ENCODE measurements around the gene NOPCHAP1.
"Not testable (repeated sequence)": the region's sequence is repeated elsewhere in the genome, so short reads cannot be mapped to it uniquely, and the experiment has no call there.

NOPCHAP1 gene

DNA sequence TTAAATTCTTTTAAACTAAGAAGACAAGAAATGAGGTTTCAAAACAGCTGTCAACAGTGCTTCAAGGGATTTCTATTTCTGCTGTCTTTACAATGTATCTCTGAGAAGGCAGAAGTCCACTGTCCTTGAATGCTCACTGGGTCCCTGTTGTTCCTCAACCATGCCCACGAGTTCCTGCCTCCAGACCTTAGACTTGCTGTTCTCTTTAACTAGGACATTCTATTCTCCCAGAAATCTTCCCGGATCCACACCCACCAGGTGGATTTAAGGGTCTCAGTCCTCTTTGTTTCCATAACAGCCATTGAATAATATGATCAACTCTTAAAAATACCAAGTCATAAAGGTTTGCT, 21.3 kb upstream of the NOPCHAP1 start:
- DNase-seq, result no peak
- no peak for ATAC-seq

- ATAC-seq, result no peak
- no peak for DNase-seq
These were observed 19.4 kb upstream of the NOPCHAP1 start for GRCh38 chr12:104966677-104967076.

GRCh38 chr12:104969343-104969742, 16.8 kb upstream of the NOPCHAP1 start:
- ATAC-seq (no peak), DNase-seq (no peak)

DNA sequence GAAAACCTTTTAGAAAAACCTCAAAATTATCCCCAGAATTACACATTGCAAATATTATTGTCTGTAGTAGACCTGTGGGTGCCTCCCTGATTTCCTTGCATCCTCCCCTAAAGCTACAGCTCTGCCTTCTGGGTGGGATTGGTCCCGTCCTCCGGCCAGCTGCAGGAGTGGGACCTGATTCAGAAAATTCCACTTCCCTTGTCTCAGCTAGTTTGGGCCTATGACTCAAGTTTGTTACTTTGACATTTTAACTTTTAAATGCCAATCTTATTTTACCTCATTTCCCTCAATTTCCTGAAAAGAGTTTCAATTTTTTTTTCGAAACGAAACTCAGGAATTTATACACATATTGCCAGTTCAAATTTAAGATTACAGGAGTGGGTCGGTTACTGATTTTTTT, 14.8 kb upstream of the NOPCHAP1 start:
- no peak for DNase-seq
- no peak for ATAC-seq

- DNase-seq (no peak), ATAC-seq (no peak)
These were observed 12.9 kb upstream of the NOPCHAP1 start for GRCh38 chr12:104973250-104973649.

GRCh38 chr12:104974626-104975290, 11.4 kb upstream of the NOPCHAP1 start:
- ATAC-seq (peak; percentile 43), DNase-seq (no peak)

- DNase-seq (no peak), ATAC-seq (no peak)
These were observed 10.4 kb upstream of the NOPCHAP1 start for GRCh38 chr12:104975587-104976343.

DNA sequence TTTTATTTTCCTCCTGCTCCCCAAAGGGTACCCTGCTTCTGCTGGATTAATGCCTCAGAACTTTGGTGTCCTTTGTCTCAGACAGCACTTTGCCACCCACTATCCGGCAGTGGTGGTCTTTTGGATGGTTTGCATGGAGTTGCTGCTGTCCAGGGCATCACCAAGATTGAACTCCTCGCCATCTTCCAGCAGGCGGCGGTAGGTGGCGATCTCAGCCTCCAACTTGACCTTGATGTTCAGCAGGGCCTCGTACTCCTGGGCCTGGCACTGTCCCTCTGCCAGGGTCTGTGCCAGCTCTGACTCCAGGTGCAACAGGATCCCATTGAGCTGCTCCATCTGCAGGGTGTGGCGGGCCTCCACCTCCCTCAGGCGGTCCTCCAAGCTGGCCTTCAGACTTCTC, 9.4 kb upstream of the NOPCHAP1 start:
- no peak for ATAC-seq

DNA sequence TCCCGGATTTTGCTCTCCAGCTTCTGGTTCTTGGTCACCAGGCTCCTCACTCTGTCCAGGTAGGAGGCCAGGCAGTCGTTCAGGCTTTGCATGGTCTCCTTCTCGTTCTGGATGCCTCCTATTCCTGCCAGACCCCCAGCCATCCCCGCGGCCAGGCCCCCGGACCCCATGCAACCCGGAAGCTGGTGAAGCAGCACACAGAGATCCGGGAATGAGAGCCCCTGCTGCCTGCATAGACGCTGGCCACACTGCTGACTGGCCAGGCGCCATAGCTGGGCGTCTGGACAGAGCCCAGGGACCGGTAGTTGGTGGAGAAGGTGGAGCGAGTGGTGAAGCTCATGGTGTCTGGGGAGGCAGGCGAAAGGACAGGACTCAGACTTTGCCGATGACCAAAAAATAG, 8.4 kb upstream of the NOPCHAP1 start:
- DNase-seq, ATAC-seq: not testable (repeated sequence)

More for the DNA sequence above, 9.4 kb upstream of the NOPCHAP1 start:
- DNase-seq, result no peak

DNA sequence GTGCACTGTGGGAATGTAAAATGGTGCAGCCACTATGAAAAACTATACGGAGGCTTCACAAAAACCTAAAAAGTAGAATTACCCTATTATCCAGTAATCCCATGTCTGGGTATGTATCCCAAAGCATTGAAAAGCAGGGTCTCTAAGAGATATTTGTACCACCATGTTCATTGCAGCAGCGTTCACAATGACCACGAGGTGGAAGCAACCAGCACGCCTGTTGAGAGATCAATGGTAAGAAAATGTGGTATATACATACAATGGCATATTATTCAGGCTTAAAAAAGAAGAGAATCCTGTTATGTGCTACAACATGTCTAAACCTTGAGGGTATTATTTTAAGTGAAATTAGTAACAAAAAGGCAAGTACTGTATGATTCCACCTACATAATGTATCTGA, 910 bp upstream of the NOPCHAP1 start:
- DNase-seq (no peak), ATAC-seq (no peak)

GRCh38 chr12:104990950-104991349, 4.8 kb downstream of the NOPCHAP1 start:
- no peak for ATAC-seq

DNA sequence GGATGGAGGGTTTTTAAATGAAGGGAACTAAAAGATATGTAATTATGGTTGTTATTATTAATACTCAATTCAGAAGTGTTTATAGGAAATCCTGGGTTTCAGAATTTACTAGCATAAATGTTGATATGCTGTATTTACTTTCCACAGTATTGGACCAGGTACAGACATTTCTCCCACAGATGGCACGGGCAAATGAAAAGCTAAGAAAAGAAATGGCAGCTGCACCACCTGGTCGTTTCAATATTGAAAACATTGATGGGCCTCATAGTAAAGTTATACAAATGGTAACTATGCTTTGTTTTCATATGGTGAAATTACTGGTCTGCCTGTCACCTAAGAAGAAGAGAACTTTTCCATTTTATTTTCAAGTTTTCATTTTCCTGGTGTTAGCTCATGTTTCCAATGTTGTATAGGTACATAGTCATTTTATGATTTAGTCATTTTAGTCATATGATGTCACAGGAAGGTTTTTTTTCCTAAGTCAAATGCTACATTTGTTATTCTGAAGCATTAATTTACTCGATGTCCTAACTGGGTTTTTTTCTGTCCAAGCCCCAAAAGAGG, 5.5 kb downstream of the NOPCHAP1 start:
- ATAC-seq, result no peak

More at GRCh38 chr12:104990950-104991349, 4.8 kb downstream of the NOPCHAP1 start:
- DNase-seq, result no peak

DNA sequence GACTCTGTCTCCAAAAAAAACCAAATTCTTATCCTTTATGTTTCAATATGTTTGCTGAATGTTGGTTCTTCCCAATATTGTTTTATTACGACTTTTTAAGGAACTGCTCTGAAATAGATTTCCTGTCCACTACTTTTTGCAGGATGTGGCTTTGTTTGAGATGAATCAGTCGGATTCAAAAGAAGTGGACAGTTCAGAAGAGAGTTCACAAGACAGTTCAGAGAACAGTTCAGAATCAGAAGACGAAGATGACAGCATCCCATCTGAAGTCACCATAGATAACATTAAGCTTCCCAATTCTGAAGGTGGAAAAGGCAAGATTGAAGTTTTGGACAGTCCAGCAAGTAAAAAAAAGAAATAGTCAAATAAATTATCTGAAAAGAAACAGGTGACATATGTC, 8.2 kb downstream of the NOPCHAP1 start:
- ATAC-seq (no peak), DNase-seq (no peak)

More for the DNA sequence above, 5.5 kb downstream of the NOPCHAP1 start:
- DNase-seq, result no peak

- DNase-seq (no peak), ATAC-seq (no peak)
These were observed 11.4 kb downstream of the NOPCHAP1 start for GRCh38 chr12:104997541-104997940.

DNA sequence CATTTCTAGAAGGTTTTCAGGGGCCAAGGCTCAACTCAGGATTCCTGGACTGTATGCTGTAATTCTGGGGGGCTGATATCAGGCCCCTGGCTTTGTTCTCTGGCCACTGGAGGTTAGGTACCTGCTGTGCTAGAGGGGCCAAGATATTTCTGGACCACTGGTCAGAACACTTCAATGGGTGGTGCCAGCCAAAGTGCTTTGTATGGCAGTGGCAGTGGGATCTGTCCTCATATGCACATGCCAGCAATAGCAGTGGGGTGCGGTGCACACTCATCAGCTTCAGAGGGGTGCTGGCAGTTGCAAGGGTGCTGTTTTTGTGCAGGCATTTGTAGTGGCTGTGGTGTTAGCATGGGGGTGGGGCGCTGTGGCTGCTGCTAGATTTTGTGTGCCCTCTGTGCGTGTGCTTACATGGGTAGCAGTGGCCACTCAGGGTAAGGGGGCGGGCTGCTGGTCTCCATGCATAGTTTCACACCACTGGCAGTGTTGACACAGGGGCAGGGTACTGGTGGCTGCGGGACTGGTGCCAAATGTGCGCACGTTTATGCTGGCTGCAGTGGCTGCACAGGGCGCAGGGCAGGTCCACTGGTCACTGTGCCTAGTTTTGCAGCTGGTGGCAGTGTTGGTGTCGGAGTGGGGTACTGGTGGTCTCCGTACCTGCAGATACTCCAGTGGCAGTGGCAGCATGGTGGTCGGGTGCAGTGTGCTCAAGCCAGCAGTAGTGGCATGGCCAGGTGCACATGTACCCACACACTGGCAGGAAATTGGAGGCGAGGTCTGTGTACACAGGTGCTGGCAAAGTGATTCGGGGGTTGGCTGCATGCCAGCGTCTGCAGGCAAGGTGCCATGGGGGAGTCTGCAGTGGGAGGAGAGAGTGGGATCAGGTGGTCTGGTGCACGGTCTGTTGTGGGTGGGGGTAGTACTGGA, 12.6 kb downstream of the NOPCHAP1 start:
- no peak for DNase-seq
- ATAC-seq, result no peak

DNA sequence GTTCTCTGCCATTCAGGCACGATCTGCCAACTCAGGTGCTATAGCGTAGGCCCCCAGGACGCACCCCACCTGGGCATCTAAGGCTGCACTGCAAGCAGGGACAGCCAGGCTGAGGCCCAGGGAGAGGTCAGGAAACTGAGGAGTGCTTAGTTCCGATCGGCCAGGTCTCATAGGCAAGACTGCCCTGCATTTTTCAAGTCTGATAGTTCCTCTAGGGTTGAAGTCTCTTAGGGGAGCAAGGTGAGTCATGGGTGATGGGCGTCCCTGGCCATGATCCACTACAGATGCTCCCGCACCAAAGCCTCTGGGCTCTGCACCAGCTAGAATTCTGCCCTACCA, 13.2 kb downstream of the NOPCHAP1 start:
- DNase-seq (no peak), ATAC-seq (no peak)

DNA sequence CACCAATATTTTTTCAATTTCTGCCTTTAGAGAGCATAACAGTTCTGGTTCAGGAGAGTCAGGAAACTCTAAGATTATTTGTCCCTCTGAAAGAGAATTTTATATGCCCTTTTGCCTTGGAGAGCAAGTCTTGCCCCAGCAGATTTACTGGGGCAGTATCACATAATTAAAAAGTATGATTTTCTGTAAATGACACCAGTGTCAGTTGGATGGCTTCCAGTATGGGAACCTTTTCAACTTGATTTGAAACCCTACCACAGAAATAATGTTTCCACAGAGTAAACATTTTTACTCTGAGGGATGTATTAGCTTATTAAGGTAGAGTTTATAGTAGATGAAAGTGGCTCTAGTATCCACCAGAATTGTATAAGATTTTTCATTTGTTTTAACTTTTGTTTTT, 15.4 kb downstream of the NOPCHAP1 start:
- ATAC-seq (no peak), DNase-seq (no peak)

- ATAC-seq, result no peak
- no peak for DNase-seq
These were observed 27.8 kb downstream of the NOPCHAP1 start for GRCh38 chr12:105013892-105014291.

GRCh38 chr12:105014603-105015002, 28.5 kb downstream of the NOPCHAP1 start:
- ATAC-seq (no peak), DNase-seq (no peak)

- no peak for ATAC-seq
- no peak for DNase-seq
These were observed 29.4 kb downstream of the NOPCHAP1 start for GRCh38 chr12:105015543-105015942.

DNA sequence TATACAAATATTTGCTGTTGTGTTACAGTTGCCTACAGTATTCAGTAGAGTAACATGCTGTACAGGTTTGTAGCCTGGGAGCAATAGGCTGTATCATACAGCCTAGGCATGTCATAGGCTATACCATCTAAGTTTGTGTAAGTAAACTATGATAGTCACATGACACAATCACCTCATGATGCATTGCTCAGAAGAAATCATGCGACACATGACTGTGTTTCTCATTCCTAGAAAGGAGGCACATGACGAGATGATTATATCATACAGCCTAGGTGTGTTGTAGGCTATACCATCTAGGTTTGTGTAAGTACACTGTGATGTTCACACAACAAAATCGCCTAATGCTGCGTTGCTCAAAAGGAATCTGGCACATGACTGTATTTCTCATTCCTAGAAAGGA, 31.9 kb downstream of the NOPCHAP1 start:
- ATAC-seq, result no peak

DNA sequence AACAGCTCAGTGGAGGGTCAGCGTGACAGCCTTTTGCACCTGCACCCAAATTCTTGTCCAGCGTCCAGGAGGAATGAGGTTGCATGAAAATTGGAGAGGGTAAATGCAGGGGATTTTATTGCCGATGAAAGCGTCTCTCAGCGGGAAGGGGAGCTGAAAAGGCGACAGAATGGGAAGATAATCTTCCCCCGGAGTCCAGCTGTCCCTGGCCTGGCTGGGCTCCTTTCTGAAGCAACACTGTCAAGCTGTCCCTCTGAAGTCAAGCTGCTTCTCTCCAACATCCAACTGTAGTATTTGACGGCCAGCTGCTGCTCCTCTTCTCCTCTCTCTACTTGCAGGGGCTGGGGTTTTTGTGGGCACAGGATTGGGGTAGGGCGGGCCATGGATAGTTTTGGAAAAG, 32.7 kb downstream of the NOPCHAP1 start:
- ATAC-seq, result no peak

More for the DNA sequence above, 31.9 kb downstream of the NOPCHAP1 start:
- no peak for DNase-seq

More for the DNA sequence above, 32.7 kb downstream of the NOPCHAP1 start:
- no peak for DNase-seq
